Naive thymus-derived CD8-positive, alpha-beta T cell (primary cell): ENCODE data around the gene STK36. TPM values are rescaled to one million over a fixed set of nuclear protein-coding genes. Genes with fewer than 3 reads are reported as not detected.
A peak's percentile ranks its signal among the peaks of the same experiment; 100 is the strongest.

ENCODE experiments used
- ATAC-seq, 2 donors: fragments of 150-1000 bp; cut with Tn5 transposase in 1 of 2; sonication (Bioruptor Pico), chemical (Tn5 transposase) in 1 of 2; 1 replicate in 1 of 2; 2 replicates in 1 of 2; pipeline ENCODE4 v1.10.0; 2021; ENCODE audit warnings: mild to moderate bottlenecking in 2 of 2, moderate library complexity in 2 of 2
- POLR2A ChIA-PET: fragments of 350-600 bp; sonication (Branson Sonifier 250); formaldehyde crosslinking; loops from one replicate; lab custom pipeline; 2021; ENCODE audit warnings: antibody characterized with exemption; lab: Charles Lee
- DNase-seq, 10 donors: peaks; one replicate each; pipeline versions ENCODE4 v3.0.0 to v3.0.0-alpha.2; 2020 to 2022
- H3K27ac Mint-ChIP-seq, 10 donors: one replicate each; pipeline ENCODE4 v1.8.0; 2020 to 2022; ENCODE audit warnings: mild to moderate bottlenecking in 10 of 10, mixed read lengths in 10 of 10, moderate library complexity in 4 of 10, inconsistent platforms in 1 of 10
- H3K27me3 Mint-ChIP-seq, 5 donors: one replicate each; pipeline ENCODE4 v1.8.0; 2021 to 2022; ENCODE audit warnings: mixed read lengths in 5 of 5
- H3K36me3 Mint-ChIP-seq, 3 donors: one replicate each; pipeline ENCODE4 v1.8.0; 2020 to 2022; ENCODE audit warnings: mixed read lengths in 3 of 3, mild to moderate bottlenecking in 2 of 3, inconsistent platforms in 1 of 3
- H3K4me1 Mint-ChIP-seq, 4 donors: one replicate each; pipeline ENCODE4 v1.8.0; 2021 to 2022; ENCODE audit warnings: mixed read lengths in 4 of 4
- H3K4me3 Mint-ChIP-seq, 10 donors: one replicate each; pipeline ENCODE4 v1.8.0; 2020 to 2022; ENCODE audit warnings: mild to moderate bottlenecking in 10 of 10, mixed read lengths in 10 of 10, moderate library complexity in 6 of 10, inconsistent platforms in 1 of 10
- H3K9me3 Mint-ChIP-seq, 9 donors: one replicate each; pipeline ENCODE4 v1.8.0; 2020 to 2022; ENCODE audit warnings: mixed read lengths in 9 of 9, mild to moderate bottlenecking in 3 of 9, inconsistent platforms in 1 of 9, moderate library complexity in 1 of 9
- polyA plus RNA-seq, 3 donors: library from polyadenylated mRNA; unstranded; fragments of 300-500 nt; fragmentation: Illumina TruSeq; gene quantifications; one replicate each; pipeline ENCODE4 v1.2.3, GENCODE V29; 2021
- total RNA-seq, 8 experiments: library from RNA in 2 of 8; stranded (reverse) in 2 of 8; gene quantifications; one replicate each; pipeline ENCODE4 v1.2.3 and lab custom pipeline; 2021 to 2026

Gene STK36
- total and polyA plus RNA-seq, 5 experiments from 2014 or later = 3.1 to 22.5 (median 4.3) TPM

DNA sequence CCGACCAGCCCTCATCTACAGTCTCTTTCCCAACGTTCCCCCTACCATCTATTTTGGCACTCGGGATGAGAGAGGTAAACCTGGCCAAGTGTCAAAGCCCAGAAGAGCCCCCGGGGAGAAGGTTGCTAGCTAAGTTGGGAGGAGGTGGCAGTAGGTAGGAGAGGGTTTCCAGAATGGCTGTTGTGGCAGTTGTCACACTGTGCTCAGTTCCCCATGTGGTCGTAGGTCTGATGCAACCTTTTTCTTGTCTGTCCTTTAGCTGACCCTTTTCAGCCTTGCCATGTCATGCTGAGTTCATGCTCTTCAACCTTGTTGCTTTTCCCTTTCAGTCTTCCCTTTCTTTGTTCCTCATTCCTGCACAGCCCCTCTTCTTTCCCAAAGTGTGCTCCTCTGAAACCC, 73.3 kb downstream of the STK36 start:
- H3K4me3 Mint-ChIP-seq = no peak overlapping the region
- H3K27me3 Mint-ChIP-seq = no peaks in the 10 kb centered on the region
- ATAC-seq = no peak
- peaks cover 14 to 89% (median 51%) of the 10 kb centered on the region in 3 donors for H3K36me3 Mint-ChIP-seq
- no peaks in the 10 kb centered on the region for H3K9me3 Mint-ChIP-seq
- POLR2A ChIA-PET = no interaction called here
- peaks cover 0 to 15% (median under 1%) of the 10 kb centered on the region in 4 donors for H3K4me1 Mint-ChIP-seq
- H3K27ac Mint-ChIP-seq = peak overlapping the region in 3 of 10 donors; percentile 4 to 47 (median 6)
- no peak for DNase-seq

- peaks cover 0 to 15% (median under 1%) of the 10 kb centered on the region in 4 donors for H3K4me1 Mint-ChIP-seq
- H3K27ac Mint-ChIP-seq = peak overlapping the region in 3 of 10 donors; percentile 4 to 47 (median 6)
- POLR2A ChIA-PET = no interaction called here
- H3K9me3 Mint-ChIP-seq = no peaks in the 10 kb centered on the region
- H3K36me3 Mint-ChIP-seq = peaks cover 14 to 89% (median 53%) of the 10 kb centered on the region in 3 donors
- no peaks in the 10 kb centered on the region for H3K27me3 Mint-ChIP-seq
- DNase-seq = no peak
- ATAC-seq = no peak
- H3K4me3 Mint-ChIP-seq = no peak overlapping the region
Observed at GRCh38 chr2:218745559-218746469, 73.9 kb downstream of the STK36 start.

DNA sequence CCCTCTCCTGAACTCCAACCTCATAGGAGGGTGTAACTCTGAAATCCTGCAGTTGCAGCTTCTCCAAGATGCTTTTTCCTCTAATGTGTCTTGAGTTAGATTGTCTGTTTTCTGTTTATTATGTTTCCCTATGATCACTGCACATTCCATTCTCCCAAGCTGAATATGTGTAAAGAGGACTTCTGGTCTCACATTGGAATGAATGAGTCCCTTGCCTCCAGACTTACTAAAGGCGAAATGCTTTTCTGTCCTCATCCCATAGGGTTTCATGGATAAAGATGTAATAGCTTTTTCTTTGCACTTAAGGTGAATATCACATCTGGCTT, 74.5 kb downstream of the STK36 start:
- POLR2A ChIA-PET = no interaction called here

GRCh38 chr2:218746960-218747359, 75.1 kb downstream of the STK36 start:
- Mint-ChIP-seq H3K36me3 (peaks cover 14 to 94% (median 53%) of the 10 kb centered on the region in 3 donors), H3K4me3 (no peak overlapping the region), H3K27me3 (no peaks in the 10 kb centered on the region), H3K27ac (no peak overlapping the region), H3K4me1 (peaks cover 0 to 15% (median under 1%) of the 10 kb centered on the region in 4 donors), H3K9me3 (no peaks in the 10 kb centered on the region)
- POLR2A ChIA-PET = no interaction called here
- DNase-seq = no peak
- no peak for ATAC-seq

More for the DNA sequence above, 74.5 kb downstream of the STK36 start:
- H3K4me3 Mint-ChIP-seq = no peak overlapping the region
- H3K9me3 Mint-ChIP-seq = no peaks in the 10 kb centered on the region
- no peak overlapping the region for H3K27ac Mint-ChIP-seq
- peaks cover 0 to 15% (median under 1%) of the 10 kb centered on the region in 4 donors for H3K4me1 Mint-ChIP-seq
- ATAC-seq (no peak), DNase-seq (no peak)
- no peaks in the 10 kb centered on the region for H3K27me3 Mint-ChIP-seq
- H3K36me3 Mint-ChIP-seq = peaks cover 14 to 92% (median 53%) of the 10 kb centered on the region in 3 donors

- Mint-ChIP-seq H3K4me3 (no peak overlapping the region), H3K4me1 (peaks cover 0 to 8% (median 0%) of the 10 kb centered on the region in 4 donors), H3K27me3 (no peaks in the 10 kb centered on the region), H3K27ac (no peak overlapping the region), H3K36me3 (peaks cover 19 to 97% (median 64%) of the 10 kb centered on the region in 3 donors), H3K9me3 (no peaks in the 10 kb centered on the region)
- DNase-seq (no peak), ATAC-seq (no peak)
- POLR2A ChIA-PET = no interaction called here
Observed at GRCh38 chr2:218748741-218749441, 77.0 kb downstream of the STK36 start.

Other genes starting within 250 kb of the STK36 start
- 10 to 100 TPM; 19.9 to 25.2 TPM for gene USP37, start 103.7 kb upstream of the STK36 start, total RNA-seq
- 10 to 100 TPM in 1 of 3 donors, 1 to 10 TPM in 2; 8.6 to 11.6 (median 9.0) TPM for gene USP37, start 103.7 kb upstream of the STK36 start, polyA plus RNA-seq
- 10 to 100 TPM; 55.0 to 64.0 TPM for gene CNOT9, start 103.2 kb upstream of the STK36 start, total RNA-seq
- 10 to 100 TPM; 17.5 to 19.9 (median 19.0) TPM for gene CNOT9, start 103.2 kb upstream of the STK36 start, polyA plus RNA-seq
- 1 to 10 TPM in 1 of 2 experiments, under 1 TPM in 1; 0.58 to 1.3 TPM for gene PLCD4, start 64.2 kb upstream of the STK36 start, total RNA-seq
- gene PLCD4, start 64.2 kb upstream of the STK36 start, polyA plus RNA-seq = under 1 TPM; 0.13 to 0.25 (median 0.15) TPM
- gene ZNF142, start 12.5 kb upstream of the STK36 start, total RNA-seq = 10 to 100 TPM; 45.0 to 48.6 TPM
- 10 to 100 TPM in 1 of 3 donors, 1 to 10 TPM in 2; 2.3 to 14.7 (median 5.1) TPM for gene ZNF142, start 12.5 kb upstream of the STK36 start, polyA plus RNA-seq
- gene BCS1L, start 12.4 kb upstream of the STK36 start, total RNA-seq = 10 to 100 TPM; 50.7 to 57.2 TPM
- 10 to 100 TPM; 15.4 to 21.0 (median 15.8) TPM for gene BCS1L, start 12.4 kb upstream of the STK36 start, polyA plus RNA-seq
- 10 to 100 TPM; 35.8 to 39.6 TPM for gene RNF25, start 84 bp upstream of the STK36 start, total RNA-seq
- gene RNF25, start 84 bp upstream of the STK36 start, polyA plus RNA-seq = 10 to 100 TPM; 17.3 to 25.2 (median 20.5) TPM
- gene TTLL4, start 38.7 kb downstream of the STK36 start, total RNA-seq = 10 to 100 TPM; 20.4 to 23.1 TPM
- 1 to 10 TPM; 2.2 to 5.4 (median 3.4) TPM for gene TTLL4, start 38.7 kb downstream of the STK36 start, polyA plus RNA-seq
- gene CYP27A1, start 110.1 kb downstream of the STK36 start, total RNA-seq = under 1 TPM; 0.31 to 0.49 TPM
- under 1 TPM; 0.14 to 0.53 (median 0.27) TPM for gene CYP27A1, start 110.1 kb downstream of the STK36 start, polyA plus RNA-seq
- gene PRKAG3, start 159.7 kb downstream of the STK36 start, total RNA-seq = not detected
- gene PRKAG3, start 159.7 kb downstream of the STK36 start, polyA plus RNA-seq = not detected
- gene WNT6, start 187.7 kb downstream of the STK36 start, total RNA-seq = not detected
- gene WNT6, start 187.7 kb downstream of the STK36 start, polyA plus RNA-seq = under 1 TPM in 1 of 3 donors, not detected in 2; 0.08 TPM
- gene WNT10A, start 208.8 kb downstream of the STK36 start, total RNA-seq = 1 to 10 TPM; 1.7 to 1.8 TPM
- 1 to 10 TPM in 2 of 3 donors, under 1 TPM in 1; 0.53 to 1.2 (median 1.1) TPM for gene WNT10A, start 208.8 kb downstream of the STK36 start, polyA plus RNA-seq